Loucy (cell line): ENCODE results near the gene CYP4F8.

Experiments used
- CTCF ChIP-seq: fragments of 200-600 bp; sonication (generic); conservative IDR thresholded peaks from 2 replicates; pipeline ENCODE4 v1.5.1; 2014; ENCODE audit warnings: mild to moderate bottlenecking, antibody characterized with exemption, low read length
- EZH2phosphoT487 ChIP-seq: fragments of 200-600 bp; IDR thresholded peaks from 2 replicates; pipeline ENCODE4 v1.6.1; 2018; ENCODE audit warnings: antibody characterized with exemption, mild to moderate bottlenecking, moderate library complexity, borderline replicate concordance

DNA sequence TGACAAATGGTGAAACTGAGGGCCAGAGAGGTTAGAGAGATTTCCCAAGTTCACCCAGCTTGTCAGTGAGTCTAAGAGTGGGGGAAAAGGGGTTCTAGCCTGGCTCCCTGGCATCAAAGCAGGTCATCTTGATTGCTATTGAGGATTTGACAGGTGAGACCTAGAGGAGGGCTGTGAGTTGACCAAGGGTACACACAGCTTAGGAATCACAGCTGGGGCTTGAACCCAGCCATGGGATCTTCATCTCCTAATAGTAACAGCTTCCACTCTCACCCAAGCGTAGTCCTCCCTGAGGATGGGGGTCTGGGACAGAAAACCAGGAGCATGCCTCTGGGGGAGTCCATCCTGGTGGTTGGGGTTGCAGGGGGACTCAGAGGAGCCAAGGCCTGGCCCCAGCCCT lies 6.8 kb downstream of the CYP4F8 start:
- no peak for TF ChIP-seq CTCF
- no peak for TF ChIP-seq EZH2phosphoT487
